Sigmoid colon (tissue), 7 donors: ENCODE results near the gene FBXL17. TPM values are rescaled to one million over a fixed set of nuclear protein-coding genes. Genes with fewer than 3 reads are reported as not detected.

Experiments used
- DNase-seq: peaks from one replicate; pipeline ENCODE4 v3.0.0-alpha.2; 2019
- H3K27ac ChIP-seq, 4 donors: fragments of 200-600 bp; sonication (generic); one replicate each; pipeline ENCODE4 v1.5.1; 2016 to 2019; ENCODE audit warnings: mild to moderate bottlenecking in 1 of 4
- H3K27me3 ChIP-seq, 3 donors: fragments of 200-600 bp; sonication (generic); one replicate each; pipeline ENCODE4 v1.5.1; 2019; ENCODE audit warnings: mild to moderate bottlenecking in 1 of 3
- H3K36me3 ChIP-seq, 4 donors: fragments of 200-600 bp; sonication (generic); one replicate each; pipeline ENCODE4 v1.5.1; 2016 to 2019
- H3K4me1 ChIP-seq, 4 donors: fragments of 200-600 bp; sonication (generic); one replicate each; pipeline ENCODE4 v1.5.1; 2017 to 2019
- H3K4me3 ChIP-seq, 4 donors: fragments of 200-600 bp; sonication (generic); one replicate each; pipeline ENCODE4 v1.5.1; 2017 to 2019; ENCODE audit warnings: mild to moderate bottlenecking in 2 of 4, moderate library complexity in 1 of 4
- H3K9me3 ChIP-seq, 4 donors: fragments of 200-600 bp in 3 of 4; sonication (generic) in 3 of 4; one replicate each; pipeline versions ENCODE4 v1.5.1 to v1.6.1; 2013 to 2019
- EP300 ChIP-seq, 4 donors: sonication (generic); formaldehyde crosslinking; IDR thresholded peaks; one replicate each; pipeline ENCODE4 v1.6.1; 2017; ENCODE audit warnings: antibody characterized with exemption in 4 of 4
- POLR2A ChIP-seq, 2 donors: fragments of 450-650 bp; IDR thresholded peaks; one replicate each; pipeline ENCODE4 v1.6.1; 2016; ENCODE audit warnings: antibody characterized with exemption in 2 of 2, mild to moderate bottlenecking in 2 of 2, moderate library complexity in 2 of 2
- POLR2AphosphoS5 ChIP-seq, 4 donors: sonication (generic); formaldehyde crosslinking; IDR thresholded peaks; one replicate each; pipeline ENCODE4 v1.6.1; 2017; ENCODE audit warnings: antibody characterized with exemption in 4 of 4
- WGBS, 2 donors: extraction: QIAGEN DNeasy Blood & Tissue Kit; methylation state at CpG; one replicate each; pipeline ENCODE4 v1.1.7; 2013; 5-methylcytosine and 5-hydroxymethylcytosine counted together
- intact Hi-C: fragments of 100-400 bp; cut with DNase I; formaldehyde crosslinking; loops from one replicate; pipeline ENCODE4 v1.15.1; 2023
- polyA plus RNA-seq, 3 donors: library from polyadenylated mRNA; stranded (reverse); fragments of 200-250 nt; gene quantifications; one replicate each; pipeline ENCODE4 v1.2.3, GENCODE V29; 2013
- total RNA-seq, 4 donors: library from RNA; depleted of rRNA; stranded (reverse); fragments of >200 nt; gene quantifications; one replicate each; pipeline ENCODE4 v1.1.0, GENCODE V29; 2016
- TF ChIP-seq, protein P1 (sequence below), 4 experiments: fragments of 450-650 bp in 3 of 4; fragments of 200-600 bp in 1 of 4; IDR thresholded peaks; one replicate each; pipeline ENCODE4 v1.5.1; 2016 to 2019; ENCODE audit warnings: antibody characterized with exemption in 4 of 4, mild to moderate bottlenecking in 3 of 4, moderate library complexity in 2 of 4
- donor health status: healthy with polysubstance abuse.
- donor health status: Bipolar disorder and iron deficiency.
- donor health status: healthy.

The FBXL17 gene
- total and polyA plus RNA-seq, 7 donors = 8.2 to 22.5 (median 16.6) TPM

DNA sequence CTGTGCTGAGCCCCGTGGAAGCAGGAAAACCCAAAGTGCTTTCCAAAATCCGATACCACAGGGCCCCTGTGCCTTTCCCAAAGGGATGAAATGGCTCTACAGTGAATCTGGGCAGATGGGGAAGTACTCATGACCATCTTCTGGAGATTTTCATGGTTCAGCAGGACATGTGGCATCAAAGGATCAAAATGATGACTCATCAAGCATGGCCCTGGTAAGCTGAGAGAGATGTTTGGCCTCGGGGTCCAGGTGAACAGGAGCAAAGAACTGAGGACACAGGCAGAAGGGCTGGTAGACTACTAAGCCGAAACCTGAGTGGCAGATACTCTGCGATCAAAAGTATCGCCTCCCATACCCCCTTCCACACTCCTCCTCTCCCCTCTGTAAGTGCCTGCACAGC lies 551.1 kb downstream of the FBXL17 start:
- H3K4me1 ChIP-seq = no peaks in the 10 kb centered on the region
- no peaks in the 10 kb centered on the region for H3K36me3 ChIP-seq
- H3K9me3 ChIP-seq = no peaks in the 10 kb centered on the region
- WGBS, 2 donors = 77 to 85% methylated on average over 6 of the region's 6 CpGs
- TF ChIP-seq EP300 (IDR thresholded peaks at IDR 0.05) (no peak), POLR2AphosphoS5 (IDR thresholded peaks at IDR 0.05) (no peak), POLR2A (IDR thresholded peaks at IDR 0.05) (no peak)
- TF ChIP-seq, protein P1, sequence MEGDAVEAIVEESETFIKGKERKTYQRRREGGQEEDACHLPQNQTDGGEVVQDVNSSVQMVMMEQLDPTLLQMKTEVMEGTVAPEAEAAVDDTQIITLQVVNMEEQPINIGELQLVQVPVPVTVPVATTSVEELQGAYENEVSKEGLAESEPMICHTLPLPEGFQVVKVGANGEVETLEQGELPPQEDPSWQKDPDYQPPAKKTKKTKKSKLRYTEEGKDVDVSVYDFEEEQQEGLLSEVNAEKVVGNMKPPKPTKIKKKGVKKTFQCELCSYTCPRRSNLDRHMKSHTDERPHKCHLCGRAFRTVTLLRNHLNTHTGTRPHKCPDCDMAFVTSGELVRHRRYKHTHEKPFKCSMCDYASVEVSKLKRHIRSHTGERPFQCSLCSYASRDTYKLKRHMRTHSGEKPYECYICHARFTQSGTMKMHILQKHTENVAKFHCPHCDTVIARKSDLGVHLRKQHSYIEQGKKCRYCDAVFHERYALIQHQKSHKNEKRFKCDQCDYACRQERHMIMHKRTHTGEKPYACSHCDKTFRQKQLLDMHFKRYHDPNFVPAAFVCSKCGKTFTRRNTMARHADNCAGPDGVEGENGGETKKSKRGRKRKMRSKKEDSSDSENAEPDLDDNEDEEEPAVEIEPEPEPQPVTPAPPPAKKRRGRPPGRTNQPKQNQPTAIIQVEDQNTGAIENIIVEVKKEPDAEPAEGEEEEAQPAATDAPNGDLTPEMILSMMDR (IDR thresholded peaks at IDR 0.05) = no peak
- no peaks in the 10 kb centered on the region for H3K27me3 ChIP-seq
- H3K27ac ChIP-seq = no peak overlapping the region
- DNase-seq = no peak
- H3K4me3 ChIP-seq = no peak overlapping the region
- intact Hi-C loops = no loop called here

DNA sequence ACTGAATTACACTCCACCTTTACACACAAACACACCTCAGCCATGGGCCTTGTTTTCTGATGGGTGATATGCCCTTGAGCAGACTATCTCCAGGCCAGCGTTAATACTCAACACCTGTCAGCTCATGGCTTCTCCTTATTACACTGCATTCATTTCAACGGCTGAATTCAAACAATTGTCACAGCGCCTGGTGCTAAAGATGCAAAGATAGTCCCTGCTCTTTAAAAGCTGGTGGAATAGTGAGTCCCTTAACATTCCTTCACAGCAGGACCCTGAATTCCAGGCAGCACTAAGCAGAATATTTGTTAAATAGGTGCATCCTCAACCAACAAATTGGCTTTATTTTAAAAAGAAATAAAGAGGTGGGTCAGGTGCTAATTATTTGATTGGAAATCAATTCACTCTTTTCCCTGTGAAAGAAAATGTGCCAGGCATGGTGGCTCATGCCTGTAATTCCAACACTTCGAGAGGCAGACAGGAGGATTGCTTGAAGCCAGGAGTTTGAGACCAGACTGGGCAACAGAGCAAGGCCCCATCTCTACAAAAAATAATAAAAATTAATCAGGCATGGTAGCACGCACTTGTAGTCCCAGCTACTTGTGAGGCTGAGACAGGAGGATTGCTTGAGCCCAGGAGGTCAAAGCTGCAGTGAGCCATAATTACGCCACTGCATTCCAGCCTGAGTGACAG lies 555.4 kb downstream of the FBXL17 start:
- no peak for TF ChIP-seq EP300 (IDR thresholded peaks at IDR 0.05)
- no peak for TF ChIP-seq POLR2AphosphoS5 (IDR thresholded peaks at IDR 0.05)
- TF ChIP-seq POLR2A (IDR thresholded peaks at IDR 0.05) = no peak
- TF ChIP-seq, protein P1 (IDR thresholded peaks at IDR 0.05) = no peak
- no peak for DNase-seq
- no peak overlapping the region for H3K4me3 ChIP-seq
- no peaks in the 10 kb centered on the region for H3K36me3 ChIP-seq
- H3K9me3 ChIP-seq = no peaks in the 10 kb centered on the region
- no peaks in the 10 kb centered on the region for H3K27me3 ChIP-seq
- 82 to 87% methylated on average over 6 of the region's 6 CpGs for WGBS, 2 donors
- H3K4me1 ChIP-seq = no peaks in the 10 kb centered on the region
- intact Hi-C loops = no loop called here
- H3K27ac ChIP-seq = no peak overlapping the region

DNA sequence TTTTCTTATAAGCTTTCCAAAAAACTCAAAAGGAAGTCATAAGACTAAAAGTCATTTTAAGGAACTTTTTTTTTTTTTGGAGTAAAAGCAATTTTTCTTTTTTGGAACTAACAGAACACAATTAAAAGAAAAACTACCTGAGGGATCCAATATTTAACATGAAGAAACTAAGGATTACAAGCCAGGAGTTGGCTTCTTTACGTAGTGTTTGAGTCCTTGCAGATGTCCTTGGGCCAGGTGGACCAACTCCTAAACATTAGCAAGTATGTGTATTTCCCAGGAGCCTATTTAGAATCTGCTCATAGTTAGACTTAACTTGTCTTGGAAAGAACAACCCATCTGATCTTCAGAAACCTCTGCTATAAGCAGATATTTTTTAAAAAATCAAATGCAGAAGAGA lies 557.1 kb downstream of the FBXL17 start:
- 84 to 85% methylated on average over 1 of the region's 1 CpG for WGBS, 2 donors
- TF ChIP-seq, protein P1 (IDR thresholded peaks at IDR 0.05) = no peak
- TF ChIP-seq POLR2AphosphoS5 (IDR thresholded peaks at IDR 0.05) (no peak), EP300 (IDR thresholded peaks at IDR 0.05) (no peak), POLR2A (IDR thresholded peaks at IDR 0.05) (no peak)
- H3K27ac ChIP-seq = no peak overlapping the region
- no peak for DNase-seq
- H3K4me1 ChIP-seq = no peaks in the 10 kb centered on the region
- intact Hi-C loops = no loop called here
- no peaks in the 10 kb centered on the region for H3K36me3 ChIP-seq
- H3K4me3 ChIP-seq = no peak overlapping the region
- no peaks in the 10 kb centered on the region for H3K9me3 ChIP-seq
- H3K27me3 ChIP-seq = no peaks in the 10 kb centered on the region

DNA sequence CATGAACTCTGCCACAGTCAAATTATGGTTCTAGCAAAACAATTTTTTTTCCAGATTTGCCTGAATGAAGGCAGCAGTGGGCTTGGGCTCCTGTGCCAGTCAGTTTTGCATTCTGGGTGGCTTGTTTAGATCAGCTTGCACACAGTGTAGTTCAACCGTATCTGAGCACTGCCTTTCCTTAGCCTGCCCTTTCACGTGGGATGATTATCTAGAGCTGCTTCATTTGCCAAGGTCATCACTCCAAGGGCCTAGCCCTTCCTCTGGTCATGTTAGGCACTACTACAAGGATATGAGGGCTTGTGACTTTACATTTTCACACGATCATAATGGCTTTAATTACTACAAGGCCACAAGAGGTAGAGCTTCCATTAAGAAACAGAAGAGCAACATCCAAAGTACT lies 560.6 kb downstream of the FBXL17 start:
- no peak for DNase-seq
- Histone ChIP-seq H3K36me3 (no peaks in the 10 kb centered on the region), H3K4me1 (no peaks in the 10 kb centered on the region), H3K9me3 (no peaks in the 10 kb centered on the region), H3K4me3 (no peak overlapping the region), H3K27ac (no peak overlapping the region), H3K27me3 (no peaks in the 10 kb centered on the region)
- intact Hi-C loops = no loop called here
- WGBS, 2 donors = 89 to 93% methylated on average over 3 of the region's 3 CpGs
- TF ChIP-seq, protein P1 (IDR thresholded peaks at IDR 0.05) = no peak
- TF ChIP-seq EP300 (IDR thresholded peaks at IDR 0.05) (no peak), POLR2AphosphoS5 (IDR thresholded peaks at IDR 0.05) (no peak), POLR2A (IDR thresholded peaks at IDR 0.05) (no peak)

DNA sequence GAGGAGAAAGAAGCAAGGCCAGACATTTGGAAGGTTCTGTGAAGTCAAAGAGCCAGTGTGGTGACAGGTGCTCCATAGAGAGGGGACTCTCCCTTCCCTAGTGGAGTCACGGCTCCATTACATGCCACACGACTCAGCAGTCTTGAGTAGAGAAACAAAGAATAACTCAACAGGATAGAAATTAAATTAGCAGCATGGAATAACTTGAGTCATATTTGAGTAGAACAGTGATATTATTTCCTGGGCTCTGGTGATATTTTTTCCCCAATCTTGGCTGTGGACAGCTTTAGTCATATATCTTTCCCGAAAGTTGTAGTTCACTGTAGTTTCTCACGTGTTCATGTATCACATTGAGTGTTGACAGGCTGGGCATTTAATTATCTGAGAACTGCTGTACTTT lies 561.5 kb downstream of the FBXL17 start:
- H3K27ac ChIP-seq = no peak overlapping the region
- 88 to 91% methylated on average over 4 of the region's 4 CpGs for WGBS, 2 donors
- TF ChIP-seq POLR2A (IDR thresholded peaks at IDR 0.05) = no peak
- no peaks in the 10 kb centered on the region for H3K27me3 ChIP-seq
- H3K36me3 ChIP-seq = no peaks in the 10 kb centered on the region
- intact Hi-C loops = no loop called here
- no peaks in the 10 kb centered on the region for H3K9me3 ChIP-seq
- no peaks in the 10 kb centered on the region for H3K4me1 ChIP-seq
- H3K4me3 ChIP-seq = no peak overlapping the region
- DNase-seq = no peak
